ENCODE data around the gene ATP6V0A4. TPM values are rescaled to one million over a fixed set of nuclear protein-coding genes. Genes with fewer than 3 reads are reported as not detected.

The ATP6V0A4 gene
- total and polyA plus RNA-seq, 2 experiments from 2014 or later: not detected

DNA sequence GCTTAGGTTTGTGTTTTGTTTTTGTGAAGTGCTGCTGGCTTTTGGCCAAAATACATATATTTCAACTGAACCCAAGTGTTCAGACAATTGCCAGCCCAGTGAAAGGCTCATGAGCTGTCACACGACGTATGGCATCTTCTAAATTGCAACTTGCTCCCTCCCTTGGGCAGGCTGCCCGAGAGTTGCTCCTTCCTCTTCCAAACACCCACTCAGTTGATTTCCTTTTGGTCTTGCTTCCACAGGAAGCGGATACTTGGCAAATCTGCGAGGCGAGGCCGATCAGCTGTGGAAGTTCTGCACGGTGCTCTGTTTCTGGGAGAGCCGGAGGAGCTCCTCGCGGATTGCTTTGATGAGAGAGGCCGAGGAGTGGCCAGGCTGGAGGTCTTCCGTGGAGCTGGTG is 39.6 kb upstream of the ATP6V0A4 start:
- peak overlapping the region; percentile 61 for H3K27ac ChIP-seq
- no peaks in the 10 kb centered on the region for H3K9me3 ChIP-seq (ENCODE audit: low read depth)
- no peaks in the 10 kb centered on the region for H3K27me3 ChIP-seq
- peaks cover 14% of the 10 kb centered on the region for H3K4me1 ChIP-seq (ENCODE audit: low read depth)
- peaks cover 9% of the 10 kb centered on the region for H3K36me3 ChIP-seq
- H3K4me3 ChIP-seq: no peak overlapping the region
- TF ChIP-seq, protein P1, sequence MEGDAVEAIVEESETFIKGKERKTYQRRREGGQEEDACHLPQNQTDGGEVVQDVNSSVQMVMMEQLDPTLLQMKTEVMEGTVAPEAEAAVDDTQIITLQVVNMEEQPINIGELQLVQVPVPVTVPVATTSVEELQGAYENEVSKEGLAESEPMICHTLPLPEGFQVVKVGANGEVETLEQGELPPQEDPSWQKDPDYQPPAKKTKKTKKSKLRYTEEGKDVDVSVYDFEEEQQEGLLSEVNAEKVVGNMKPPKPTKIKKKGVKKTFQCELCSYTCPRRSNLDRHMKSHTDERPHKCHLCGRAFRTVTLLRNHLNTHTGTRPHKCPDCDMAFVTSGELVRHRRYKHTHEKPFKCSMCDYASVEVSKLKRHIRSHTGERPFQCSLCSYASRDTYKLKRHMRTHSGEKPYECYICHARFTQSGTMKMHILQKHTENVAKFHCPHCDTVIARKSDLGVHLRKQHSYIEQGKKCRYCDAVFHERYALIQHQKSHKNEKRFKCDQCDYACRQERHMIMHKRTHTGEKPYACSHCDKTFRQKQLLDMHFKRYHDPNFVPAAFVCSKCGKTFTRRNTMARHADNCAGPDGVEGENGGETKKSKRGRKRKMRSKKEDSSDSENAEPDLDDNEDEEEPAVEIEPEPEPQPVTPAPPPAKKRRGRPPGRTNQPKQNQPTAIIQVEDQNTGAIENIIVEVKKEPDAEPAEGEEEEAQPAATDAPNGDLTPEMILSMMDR (IDR thresholded peaks at IDR 0.05; ENCODE audit: low read depth, low read length): no peak
- DNase-seq (ENCODE audit: low read depth in 1 of 2, low spot score in 1 of 2): peak in 1 of 2 donors; percentile 57

DNA sequence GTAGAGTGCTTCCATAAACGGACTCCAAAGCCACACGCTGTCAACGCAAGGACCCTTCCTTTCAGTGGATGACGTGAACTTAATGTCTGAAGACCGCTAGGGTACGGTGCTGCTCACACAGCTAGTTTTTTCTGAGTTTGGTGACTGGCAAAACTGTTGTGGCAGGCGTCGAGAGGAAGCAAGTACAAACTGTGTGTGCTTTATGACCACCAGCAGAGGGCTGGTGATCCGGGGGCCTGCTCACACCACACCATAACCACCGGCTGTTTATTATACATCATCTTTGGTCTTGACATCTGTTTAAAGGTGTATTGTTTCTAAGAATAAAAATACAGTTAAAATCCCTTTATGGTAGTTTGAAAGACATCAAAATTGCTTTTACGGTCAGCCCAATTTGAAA is 37.1 kb upstream of the ATP6V0A4 start:
- no peak for DNase-seq (ENCODE audit: low read depth in 1 of 2, low spot score in 1 of 2)
- Histone ChIP-seq H3K27me3 (no peaks in the 10 kb centered on the region), H3K36me3 (peaks cover 9% of the 10 kb centered on the region), H3K9me3 (ENCODE audit: low read depth) (no peaks in the 10 kb centered on the region), H3K27ac (no peak overlapping the region), H3K4me1 (ENCODE audit: low read depth) (peaks cover 14% of the 10 kb centered on the region), H3K4me3 (no peak overlapping the region)
- TF ChIP-seq, protein P1 (IDR thresholded peaks at IDR 0.05; ENCODE audit: low read depth, low read length): no peak

DNA sequence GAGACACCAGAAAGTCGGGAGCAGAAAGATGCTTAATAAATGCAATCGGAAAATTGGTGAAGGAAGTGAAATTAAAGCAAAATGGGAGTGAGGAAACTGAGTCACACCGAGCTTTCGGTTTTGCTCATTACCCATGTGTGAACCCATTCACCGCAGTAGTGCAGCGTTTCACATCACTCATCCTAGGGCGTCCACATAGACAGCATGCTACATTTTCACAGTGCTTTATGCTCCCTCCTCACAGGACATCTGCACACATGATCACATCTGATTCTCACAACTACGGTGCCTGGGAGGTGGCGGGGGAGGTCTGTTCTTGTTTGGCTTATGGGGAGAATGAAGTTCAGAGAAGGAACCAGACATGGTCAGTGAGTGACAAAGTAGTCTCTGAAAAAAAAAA is 36.6 kb upstream of the ATP6V0A4 start:
- no peaks in the 10 kb centered on the region for H3K27me3 ChIP-seq
- no peak for DNase-seq (ENCODE audit: low read depth in 1 of 2, low spot score in 1 of 2)
- TF ChIP-seq, protein P1 (IDR thresholded peaks at IDR 0.05; ENCODE audit: low read depth, low read length): no peak
- H3K36me3 ChIP-seq: peaks cover 9% of the 10 kb centered on the region
- peaks cover 14% of the 10 kb centered on the region for H3K4me1 ChIP-seq (ENCODE audit: low read depth)
- no peaks in the 10 kb centered on the region for H3K9me3 ChIP-seq (ENCODE audit: low read depth)
- H3K4me3 ChIP-seq: no peak overlapping the region
- no peak overlapping the region for H3K27ac ChIP-seq

DNA sequence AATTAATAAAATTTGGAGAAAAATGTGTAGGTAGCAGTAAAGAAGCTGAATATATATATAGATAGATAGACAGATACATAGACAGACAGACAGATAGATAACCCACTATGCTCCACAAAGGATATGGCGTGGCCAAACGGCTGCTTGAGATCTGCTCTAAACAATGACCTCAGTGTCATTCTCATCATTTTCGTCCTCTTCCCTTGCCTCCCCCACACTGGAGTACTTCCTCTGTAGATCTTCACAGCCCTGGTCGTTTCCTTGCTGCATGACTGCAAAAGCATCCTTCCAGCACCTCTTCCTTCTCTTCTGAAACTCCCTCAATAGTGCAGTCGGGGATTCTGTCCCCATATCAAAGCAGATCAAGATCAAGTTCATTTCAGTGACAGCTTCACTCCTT is 35.6 kb upstream of the ATP6V0A4 start:
- no peak overlapping the region for H3K27ac ChIP-seq
- peaks cover 9% of the 10 kb centered on the region for H3K36me3 ChIP-seq
- H3K4me3 ChIP-seq: no peak overlapping the region
- DNase-seq (ENCODE audit: low read depth in 1 of 2, low spot score in 1 of 2): no peak
- TF ChIP-seq, protein P1 (IDR thresholded peaks at IDR 0.05; ENCODE audit: low read depth, low read length): no peak
- no peaks in the 10 kb centered on the region for H3K27me3 ChIP-seq
- H3K9me3 ChIP-seq (ENCODE audit: low read depth): no peaks in the 10 kb centered on the region
- H3K4me1 ChIP-seq (ENCODE audit: low read depth): peaks cover 13% of the 10 kb centered on the region

DNA sequence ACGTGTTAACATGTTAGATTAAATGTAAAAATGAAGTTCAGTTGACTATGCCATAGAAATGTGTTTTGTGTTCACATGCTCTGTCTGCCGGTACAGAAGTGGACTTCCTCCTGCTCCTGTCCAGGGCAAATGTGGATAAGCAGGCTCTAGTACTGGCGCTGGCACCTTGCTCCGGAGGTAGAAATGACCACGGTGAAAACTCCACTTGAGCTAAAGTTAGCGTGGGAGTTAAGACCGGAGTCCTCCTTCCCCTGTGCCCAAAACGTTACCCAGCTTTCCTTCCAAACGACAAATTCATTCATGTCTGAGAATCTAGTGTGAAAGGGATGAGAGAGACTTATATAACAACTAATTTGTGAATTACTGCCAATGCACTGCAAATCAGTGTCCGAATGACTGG is 35.0 kb upstream of the ATP6V0A4 start:
- Histone ChIP-seq H3K9me3 (ENCODE audit: low read depth) (no peaks in the 10 kb centered on the region), H3K4me3 (no peak overlapping the region), H3K4me1 (ENCODE audit: low read depth) (peaks cover 6% of the 10 kb centered on the region), H3K36me3 (peaks cover 9% of the 10 kb centered on the region), H3K27ac (no peak overlapping the region), H3K27me3 (no peaks in the 10 kb centered on the region)
- TF ChIP-seq, protein P1 (IDR thresholded peaks at IDR 0.05; ENCODE audit: low read depth, low read length): no peak
- DNase-seq (ENCODE audit: low read depth in 1 of 2, low spot score in 1 of 2): no peak

DNA sequence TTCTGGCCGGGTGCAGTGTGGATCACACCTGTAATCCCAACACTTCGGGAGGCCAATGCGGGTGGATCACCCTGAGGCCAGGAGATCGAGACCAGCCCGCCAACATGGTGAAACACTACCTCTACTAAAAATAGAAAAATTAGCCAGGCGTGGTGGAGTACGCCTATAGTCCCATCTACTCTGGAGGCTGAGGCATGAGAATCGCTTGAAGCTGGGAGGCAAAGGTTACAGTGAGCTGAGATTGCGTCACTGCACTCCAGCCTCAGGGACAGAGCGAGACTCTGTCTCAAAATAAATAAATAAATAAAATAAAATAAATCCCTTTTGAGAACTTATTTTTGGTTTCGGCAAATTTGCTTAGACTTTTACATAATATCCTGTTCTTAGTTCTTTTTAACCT is 31.3 kb upstream of the ATP6V0A4 start:
- Histone ChIP-seq H3K27ac (no peak overlapping the region), H3K4me3 (no peak overlapping the region), H3K27me3 (no peaks in the 10 kb centered on the region), H3K9me3 (ENCODE audit: low read depth) (no peaks in the 10 kb centered on the region), H3K36me3 (no peaks in the 10 kb centered on the region), H3K4me1 (ENCODE audit: low read depth) (no peaks in the 10 kb centered on the region)
- DNase-seq (ENCODE audit: low read depth in 1 of 2, low spot score in 1 of 2): no peak
- TF ChIP-seq, protein P1 (IDR thresholded peaks at IDR 0.05; ENCODE audit: low read depth, low read length): no peak
